HL-60 (cell line): ENCODE data around the gene GPR62.

Source experiments
- DNase-seq, 2 experiments: peaks; one replicate each; pipeline ENCODE4 v3.0.0-alpha.2; 2010 to 2020; ENCODE audit warnings: low read depth in 1 of 2, low spot score in 1 of 2
- H3K27ac ChIP-seq: fragments of 250-450 bp; sonication (Bioruptor Pico); replicated peaks from 2 replicates; pipeline ENCODE4 v1.5.1; 2020; ENCODE audit warnings: mild to moderate bottlenecking, moderate library complexity
- H3K27me3 ChIP-seq: fragments of 250-450 bp; sonication (Bioruptor Pico); 2 replicates; pipeline ENCODE4 v1.5.1; 2021; ENCODE audit warnings: mild to moderate bottlenecking, moderate library complexity; ENCODE audit not compliant: insufficient read depth, poor library complexity, severe bottlenecking
- H3K4me3 ChIP-seq: replicated peaks from 2 replicates; pipeline ENCODE4 v1.5.1; 2011; ENCODE audit warnings: mild to moderate bottlenecking, control low read depth, low read length; ENCODE audit not compliant: insufficient read depth
- GABPA ChIP-seq: IDR thresholded peaks from 2 replicates; pipeline ENCODE4 v1.6.1; 2012; ENCODE audit warnings: low read depth
- POLR2AphosphoS5 ChIP-seq: IDR thresholded peaks from 2 replicates; pipeline ENCODE4 v1.6.1; 2012; ENCODE audit warnings: low read depth
- SPI1 ChIP-seq: IDR thresholded peaks from 2 replicates; pipeline ENCODE4 v1.6.1; 2012; ENCODE audit warnings: low read depth, mild to moderate bottlenecking, borderline replicate concordance
- TF ChIP-seq, protein P1 (sequence below): IDR thresholded peaks from 2 replicates; pipeline ENCODE4 v1.6.1; 2012; ENCODE audit warnings: low read depth; ENCODE audit not compliant: insufficient replicate concordance
- TF ChIP-seq, protein P2 (sequence below): IDR thresholded peaks from one replicate; pipeline ENCODE4 v1.5.1; 2011; ENCODE audit warnings: low read length, control low read depth, inconsistent platforms; ENCODE audit not compliant: insufficient read depth

The GPR62 gene

DNA sequence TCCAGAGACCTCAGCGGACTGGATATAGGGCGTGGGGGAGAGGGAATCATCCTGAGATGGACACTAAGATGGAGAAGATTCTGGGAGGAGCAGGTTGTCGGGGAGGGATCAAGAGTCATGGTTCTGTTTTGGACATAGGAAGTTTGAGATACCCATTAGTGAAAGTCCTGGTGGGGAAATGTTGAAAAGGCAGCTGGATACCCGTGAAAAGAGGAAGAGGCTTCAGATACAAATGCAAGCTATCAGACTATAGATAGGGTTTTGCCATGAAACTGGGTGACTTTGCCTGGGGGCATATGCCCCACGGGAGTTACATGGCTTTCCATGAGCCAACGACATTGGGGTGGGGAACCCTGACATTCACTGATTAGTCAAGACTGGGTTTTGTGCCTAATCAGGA, 1.1 kb upstream of the GPR62 start:
- Histone ChIP-seq H3K27me3 (no peaks in the 10 kb centered on the region), H3K27ac (no peak overlapping the region), H3K4me3 (no peak overlapping the region)
- DNase-seq = peak in 1 of 2 experiments; percentile 63
- TF ChIP-seq SPI1 = peak; percentile 97
- TF ChIP-seq, protein P1, sequence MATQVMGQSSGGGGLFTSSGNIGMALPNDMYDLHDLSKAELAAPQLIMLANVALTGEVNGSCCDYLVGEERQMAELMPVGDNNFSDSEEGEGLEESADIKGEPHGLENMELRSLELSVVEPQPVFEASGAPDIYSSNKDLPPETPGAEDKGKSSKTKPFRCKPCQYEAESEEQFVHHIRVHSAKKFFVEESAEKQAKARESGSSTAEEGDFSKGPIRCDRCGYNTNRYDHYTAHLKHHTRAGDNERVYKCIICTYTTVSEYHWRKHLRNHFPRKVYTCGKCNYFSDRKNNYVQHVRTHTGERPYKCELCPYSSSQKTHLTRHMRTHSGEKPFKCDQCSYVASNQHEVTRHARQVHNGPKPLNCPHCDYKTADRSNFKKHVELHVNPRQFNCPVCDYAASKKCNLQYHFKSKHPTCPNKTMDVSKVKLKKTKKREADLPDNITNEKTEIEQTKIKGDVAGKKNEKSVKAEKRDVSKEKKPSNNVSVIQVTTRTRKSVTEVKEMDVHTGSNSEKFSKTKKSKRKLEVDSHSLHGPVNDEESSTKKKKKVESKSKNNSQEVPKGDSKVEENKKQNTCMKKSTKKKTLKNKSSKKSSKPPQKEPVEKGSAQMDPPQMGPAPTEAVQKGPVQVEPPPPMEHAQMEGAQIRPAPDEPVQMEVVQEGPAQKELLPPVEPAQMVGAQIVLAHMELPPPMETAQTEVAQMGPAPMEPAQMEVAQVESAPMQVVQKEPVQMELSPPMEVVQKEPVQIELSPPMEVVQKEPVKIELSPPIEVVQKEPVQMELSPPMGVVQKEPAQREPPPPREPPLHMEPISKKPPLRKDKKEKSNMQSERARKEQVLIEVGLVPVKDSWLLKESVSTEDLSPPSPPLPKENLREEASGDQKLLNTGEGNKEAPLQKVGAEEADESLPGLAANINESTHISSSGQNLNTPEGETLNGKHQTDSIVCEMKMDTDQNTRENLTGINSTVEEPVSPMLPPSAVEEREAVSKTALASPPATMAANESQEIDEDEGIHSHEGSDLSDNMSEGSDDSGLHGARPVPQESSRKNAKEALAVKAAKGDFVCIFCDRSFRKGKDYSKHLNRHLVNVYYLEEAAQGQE = no peak

DNA sequence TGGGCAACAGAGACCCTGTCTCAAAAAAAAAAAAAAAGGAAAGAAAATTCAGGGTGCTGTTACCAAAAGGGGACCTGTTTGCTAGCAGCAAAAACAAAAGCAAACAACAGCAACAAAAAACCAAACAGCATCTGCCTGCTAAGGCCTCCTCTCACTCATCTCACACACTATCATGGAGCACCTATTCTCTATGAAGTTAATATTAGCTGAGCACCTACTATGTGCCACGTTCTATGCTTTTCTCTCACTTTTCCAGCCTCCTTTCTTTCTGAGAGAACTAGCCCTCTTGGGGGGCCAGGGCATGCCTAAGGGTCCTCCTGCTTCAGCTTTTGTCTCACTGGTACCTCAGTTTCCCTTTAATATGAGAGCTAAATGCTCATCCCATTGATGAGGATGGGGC, 468 bp upstream of the GPR62 start:
- H3K27me3 ChIP-seq = no peaks in the 10 kb centered on the region
- no peak overlapping the region for H3K4me3 ChIP-seq
- no peak for DNase-seq
- no peak overlapping the region for H3K27ac ChIP-seq
- TF ChIP-seq, protein P2, sequence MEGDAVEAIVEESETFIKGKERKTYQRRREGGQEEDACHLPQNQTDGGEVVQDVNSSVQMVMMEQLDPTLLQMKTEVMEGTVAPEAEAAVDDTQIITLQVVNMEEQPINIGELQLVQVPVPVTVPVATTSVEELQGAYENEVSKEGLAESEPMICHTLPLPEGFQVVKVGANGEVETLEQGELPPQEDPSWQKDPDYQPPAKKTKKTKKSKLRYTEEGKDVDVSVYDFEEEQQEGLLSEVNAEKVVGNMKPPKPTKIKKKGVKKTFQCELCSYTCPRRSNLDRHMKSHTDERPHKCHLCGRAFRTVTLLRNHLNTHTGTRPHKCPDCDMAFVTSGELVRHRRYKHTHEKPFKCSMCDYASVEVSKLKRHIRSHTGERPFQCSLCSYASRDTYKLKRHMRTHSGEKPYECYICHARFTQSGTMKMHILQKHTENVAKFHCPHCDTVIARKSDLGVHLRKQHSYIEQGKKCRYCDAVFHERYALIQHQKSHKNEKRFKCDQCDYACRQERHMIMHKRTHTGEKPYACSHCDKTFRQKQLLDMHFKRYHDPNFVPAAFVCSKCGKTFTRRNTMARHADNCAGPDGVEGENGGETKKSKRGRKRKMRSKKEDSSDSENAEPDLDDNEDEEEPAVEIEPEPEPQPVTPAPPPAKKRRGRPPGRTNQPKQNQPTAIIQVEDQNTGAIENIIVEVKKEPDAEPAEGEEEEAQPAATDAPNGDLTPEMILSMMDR = no peak
- TF ChIP-seq SPI1 (no peak), POLR2AphosphoS5 (no peak), GABPA (no peak)
- TF ChIP-seq, protein P1 = no peak

DNA sequence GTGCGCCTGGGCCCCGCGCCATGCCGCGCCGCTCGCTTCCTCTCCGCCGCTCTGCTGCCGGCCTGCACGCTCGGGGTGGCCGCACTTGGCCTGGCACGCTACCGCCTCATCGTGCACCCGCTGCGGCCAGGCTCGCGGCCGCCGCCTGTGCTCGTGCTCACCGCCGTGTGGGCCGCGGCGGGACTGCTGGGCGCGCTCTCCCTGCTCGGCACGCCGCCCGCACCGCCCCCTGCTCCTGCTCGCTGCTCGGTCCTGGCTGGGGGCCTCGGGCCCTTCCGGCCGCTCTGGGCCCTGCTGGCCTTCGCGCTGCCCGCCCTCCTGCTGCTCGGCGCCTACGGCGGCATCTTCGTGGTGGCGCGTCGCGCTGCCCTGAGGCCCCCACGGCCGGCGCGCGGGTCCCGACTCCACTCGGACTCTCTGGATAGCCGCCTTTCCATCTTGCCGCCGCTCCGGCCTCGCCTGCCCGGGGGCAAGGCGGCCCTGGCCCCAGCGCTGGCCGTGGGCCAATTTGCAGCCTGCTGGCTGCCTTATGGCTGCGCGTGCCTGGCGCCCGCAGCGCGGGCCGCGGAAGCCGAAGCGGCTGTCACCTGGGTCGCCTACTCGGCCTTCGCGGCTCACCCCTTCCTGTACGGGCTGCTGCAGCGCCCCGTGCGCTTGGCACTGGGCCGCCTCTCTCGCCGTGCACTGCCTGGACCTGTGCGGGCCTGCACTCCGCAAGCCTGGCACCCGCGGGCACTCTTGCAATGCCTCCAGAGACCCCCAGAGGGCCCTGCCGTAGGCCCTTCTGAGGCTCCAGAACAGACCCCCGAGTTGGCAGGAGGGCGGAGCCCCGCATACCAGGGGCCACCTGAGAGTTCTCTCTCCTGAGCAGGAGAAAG, 951 bp downstream of the GPR62 start:
- no peak for TF ChIP-seq SPI1
- TF ChIP-seq, protein P1 = no peak
- Histone ChIP-seq H3K27ac (no peak overlapping the region), H3K4me3 (peak overlapping the region; percentile 9; the same call in 1 of the 2 replicates), H3K27me3 (peaks cover under 1% of the 10 kb centered on the region)
- DNase-seq = peak in 1 of 2 experiments; percentile 18

DNA sequence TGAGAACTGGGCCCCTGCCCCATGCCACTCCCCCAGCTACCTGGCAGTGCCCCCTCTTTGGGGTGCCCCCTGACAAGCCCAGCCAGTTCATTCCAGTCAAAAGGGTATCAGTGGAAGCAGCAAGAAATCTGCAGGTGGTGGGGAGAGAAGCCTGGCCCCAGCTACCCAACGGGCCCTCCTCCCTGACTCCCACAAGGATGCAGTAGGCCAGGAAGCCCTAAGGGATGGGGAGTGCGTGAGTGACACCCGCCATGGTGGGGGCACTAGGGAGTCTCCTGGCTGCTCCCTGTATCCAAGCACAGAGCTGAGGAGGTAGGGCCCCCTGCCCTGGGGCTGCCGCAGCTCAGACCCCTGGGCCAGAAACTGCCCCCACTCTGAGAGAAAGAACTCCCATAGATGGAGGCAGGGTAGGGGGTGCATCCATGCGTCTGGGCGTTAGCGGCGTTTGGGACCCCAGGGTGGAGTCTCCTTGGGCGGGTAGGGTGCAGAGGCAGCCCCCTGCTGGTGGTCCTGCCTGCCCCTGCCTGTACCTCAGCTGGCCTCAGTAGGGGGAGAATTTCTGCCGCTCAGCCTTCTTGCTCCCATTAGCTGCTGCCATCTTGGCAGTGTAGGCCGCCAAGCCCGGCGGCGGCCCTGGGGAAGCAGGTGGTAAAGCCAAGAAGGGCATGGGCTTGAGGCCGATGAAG, 2.5 kb downstream of the GPR62 start:
- no peak overlapping the region for H3K27ac ChIP-seq
- no peak for DNase-seq
- TF ChIP-seq POLR2AphosphoS5 (no peak), GABPA (no peak), SPI1 (no peak)
- TF ChIP-seq, protein P1 = no peak
- TF ChIP-seq, protein P2 = no peak
- H3K27me3 ChIP-seq = peaks cover 8% of the 10 kb centered on the region
- H3K4me3 ChIP-seq = no peak overlapping the region
